KOPT-K1 (cell line): Measurements from ENCODE around the gene KIFAP3.
"Not testable (repeated sequence)": the region's sequence is repeated elsewhere in the genome, so short reads cannot be mapped to it uniquely, and the experiment has no call there.

Source experiments
- H3K27ac ChIP-seq: fragments of 200-600 bp; sonication (generic); 2 replicates; pipeline ENCODE4 v1.5.1; 2016; ENCODE audit warnings: antibody characterized with exemption, mild to moderate bottlenecking, low read depth, low read length; ENCODE audit not compliant: poor library complexity, severe bottlenecking
- H3K36me3 ChIP-seq: fragments of 200-600 bp; sonication (generic); 2 replicates; pipeline ENCODE4 v1.5.1; 2017; ENCODE audit warnings: antibody characterized with exemption, mild to moderate bottlenecking, low read length, moderate library complexity; ENCODE audit not compliant: insufficient read depth
- H3K9me3 ChIP-seq: fragments of 200-600 bp; sonication (generic); 2 replicates; pipeline ENCODE4 v1.5.1; 2017; ENCODE audit warnings: antibody characterized with exemption, low read length, mild to moderate bottlenecking; ENCODE audit not compliant: insufficient read depth, poor library complexity, severe bottlenecking

Gene KIFAP3

DNA sequence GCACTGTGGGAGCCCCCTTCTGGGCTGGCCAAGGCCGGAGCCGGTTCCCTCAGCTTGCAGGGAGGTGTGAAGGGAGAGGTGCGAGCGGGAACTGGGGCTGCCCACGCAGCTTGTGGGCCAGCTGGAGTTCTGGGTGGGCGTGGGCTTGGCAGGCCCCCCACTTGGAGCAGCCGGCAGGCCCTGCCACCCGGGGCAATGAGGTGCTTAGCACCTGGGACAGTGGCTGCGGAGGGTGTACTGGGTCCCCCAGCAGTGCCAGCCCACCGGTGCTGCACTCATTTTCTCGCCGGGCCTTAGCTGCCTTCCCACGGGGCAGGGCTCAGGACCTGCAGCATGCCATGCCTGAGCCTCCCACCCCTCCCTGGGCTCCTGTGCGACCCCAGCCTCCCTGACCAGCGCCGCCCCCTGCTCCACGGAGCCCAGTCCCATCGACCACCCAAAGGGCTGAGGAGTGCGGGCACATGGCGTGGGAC, 192.4 kb downstream of the KIFAP3 start:
- Histone ChIP-seq H3K27ac (no peak overlapping the region), H3K36me3 (peaks cover 36% of the 10 kb centered on the region)

DNA sequence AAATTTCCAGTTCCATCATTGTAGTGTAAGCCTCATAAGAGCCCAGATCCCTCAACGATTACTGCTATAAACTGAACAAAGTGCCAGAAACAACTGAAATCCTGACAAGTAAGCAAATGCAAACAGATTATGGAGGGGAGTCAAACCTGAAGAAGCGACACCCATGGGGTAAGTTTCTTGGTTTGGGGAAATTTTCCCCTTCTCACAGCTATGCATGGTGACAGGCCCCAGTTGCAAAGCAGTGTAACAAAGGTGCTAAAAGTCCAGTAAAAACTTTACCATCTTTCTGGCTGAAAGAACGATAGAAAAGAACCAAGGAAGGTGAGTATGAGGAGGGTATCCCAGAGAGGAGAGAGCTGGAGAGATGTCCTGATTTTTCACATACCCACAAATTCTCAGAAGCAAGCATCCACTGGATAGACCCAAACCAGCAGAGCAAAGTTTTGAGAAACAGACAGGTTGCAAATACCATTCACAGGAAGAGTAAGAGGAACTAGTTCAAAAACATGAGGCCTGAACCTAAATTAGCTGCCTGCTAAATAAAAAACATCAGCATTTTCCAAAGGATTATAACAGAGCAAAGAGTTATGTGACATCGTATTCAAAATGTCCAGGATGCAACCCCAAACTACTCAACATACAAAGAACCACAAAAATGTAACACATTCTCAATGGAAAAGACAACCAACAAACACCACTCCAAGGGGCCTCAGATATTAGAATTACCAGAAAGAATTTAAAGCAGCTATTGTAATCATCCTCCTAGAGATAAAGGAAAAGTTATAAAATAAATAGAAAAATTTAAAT, 195.3 kb downstream of the KIFAP3 start:
- Histone ChIP-seq H3K27ac (no peak overlapping the region), H3K36me3 (peaks cover 41% of the 10 kb centered on the region), H3K9me3 (no peaks in the 10 kb centered on the region)

More for the DNA sequence above, 192.4 kb downstream of the KIFAP3 start:
- no peaks in the 10 kb centered on the region for H3K9me3 ChIP-seq

DNA sequence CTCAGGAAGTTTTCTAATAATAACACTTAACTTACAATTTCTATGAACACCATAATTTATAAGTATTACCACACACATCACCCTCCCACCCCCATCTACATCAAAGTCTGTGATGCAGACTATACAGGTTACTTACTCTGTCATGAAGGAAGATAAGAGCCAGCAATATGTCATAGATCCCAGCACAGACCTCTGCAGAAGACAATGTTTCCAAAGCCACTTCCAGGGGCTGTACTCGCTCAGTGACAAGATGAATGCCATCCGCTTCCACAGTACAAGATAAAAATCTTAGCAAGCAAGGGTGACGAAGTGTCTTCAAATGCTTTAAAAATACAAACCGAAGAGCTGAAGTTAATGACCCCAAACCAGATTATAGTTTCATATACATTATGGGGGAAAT, 196.0 kb downstream of the KIFAP3 start:
- H3K27ac ChIP-seq = no peak overlapping the region
- H3K9me3 ChIP-seq = no peaks in the 10 kb centered on the region
- H3K36me3 ChIP-seq = peaks cover 48% of the 10 kb centered on the region

- H3K27ac ChIP-seq = no peak overlapping the region
- peaks cover 49% of the 10 kb centered on the region for H3K36me3 ChIP-seq
- H3K9me3 ChIP-seq = peaks cover 3% of the 10 kb centered on the region
Measured at GRCh38 chr1:169877800-169878491, 196.5 kb downstream of the KIFAP3 start.

DNA sequence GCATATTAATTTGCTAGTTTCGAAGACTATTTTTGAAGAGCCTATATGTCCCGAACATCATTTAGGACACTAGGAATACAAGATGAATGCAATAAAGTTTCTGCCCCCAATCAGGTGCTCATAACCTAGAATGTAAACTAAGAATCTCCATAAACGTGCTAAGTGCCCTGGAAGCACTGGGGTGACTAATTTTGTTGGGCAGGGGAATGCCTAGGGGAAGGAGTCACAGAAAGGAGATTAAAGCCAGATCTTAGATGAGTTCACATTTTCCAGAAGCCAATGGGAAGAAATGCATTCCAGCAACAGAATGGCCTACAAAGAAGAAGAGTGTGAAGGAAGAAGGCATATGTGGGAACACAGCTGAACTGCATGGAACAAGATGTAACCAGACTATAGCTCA, 200.3 kb downstream of the KIFAP3 start:
- peaks cover 79% of the 10 kb centered on the region for H3K36me3 ChIP-seq
- peaks cover 20% of the 10 kb centered on the region for H3K9me3 ChIP-seq
- H3K27ac ChIP-seq = no peak overlapping the region

GRCh38 chr1:169873582-169874199, 200.8 kb downstream of the KIFAP3 start:
- Histone ChIP-seq H3K27ac (no peak overlapping the region), H3K36me3 (peaks cover 84% of the 10 kb centered on the region), H3K9me3 (peaks cover 20% of the 10 kb centered on the region)

DNA sequence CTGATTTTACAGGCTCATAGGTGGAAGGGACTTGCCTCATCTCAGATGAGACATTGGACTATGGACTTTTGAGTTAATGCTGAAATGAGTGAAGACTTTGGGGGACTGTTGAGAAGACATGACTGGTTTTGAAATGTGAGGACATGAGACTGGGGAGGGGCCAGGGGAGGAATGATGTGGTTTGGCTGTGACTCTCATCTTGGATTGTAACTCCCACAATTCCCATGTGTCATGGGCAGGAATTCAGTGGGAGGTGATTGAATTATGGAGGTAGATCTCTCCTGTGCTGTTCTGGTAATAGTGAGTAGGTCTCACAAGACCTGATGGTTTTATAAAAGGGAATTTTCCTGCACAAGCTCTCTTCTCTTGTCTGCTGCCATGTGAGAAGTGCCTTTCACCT, 201.6 kb downstream of the KIFAP3 start:
- H3K9me3 ChIP-seq = peaks cover 20% of the 10 kb centered on the region
- peaks cover 90% of the 10 kb centered on the region for H3K36me3 ChIP-seq
- H3K27ac ChIP-seq = no peak overlapping the region

GRCh38 chr1:169871988-169872387, 202.5 kb downstream of the KIFAP3 start:
- H3K27ac ChIP-seq = not testable (repeated sequence)
- Histone ChIP-seq H3K36me3 (peaks cover 93% of the 10 kb centered on the region), H3K9me3 (peaks cover 20% of the 10 kb centered on the region)
